HepG2 (cell line): ENCODE measurements around the gene SLC16A5. TPM values are rescaled to one million over a fixed set of nuclear protein-coding genes. Genes with fewer than 3 reads are reported as not detected.

Experiments
- AKNA ChIP-seq: sonication (generic); formaldehyde crosslinking; IDR thresholded peaks from 2 replicates; pipeline ENCODE4 v1.4.0; 2020; ENCODE audit warnings: missing genetic modification reagents, borderline replicate concordance
- CSRNP1 ChIP-seq: sonication (generic); formaldehyde crosslinking; IDR thresholded peaks from 2 replicates; pipeline ENCODE4 v1.8.1; 2023; ENCODE audit warnings: mild to moderate bottlenecking, missing genetic modification reagents
- ISL2 ChIP-seq: sonication (generic); formaldehyde crosslinking; IDR thresholded peaks from 2 replicates; pipeline ENCODE4 v1.5.0; 2020; ENCODE audit warnings: missing genetic modification reagents
- JARID2 ChIP-seq: sonication (generic); formaldehyde crosslinking; IDR thresholded peaks from 2 replicates; pipeline ENCODE4 v1.8.1; 2023; ENCODE audit warnings: missing genetic modification reagents, inconsistent platforms; ENCODE audit not compliant: insufficient replicate concordance
- KDM5B ChIP-seq: sonication (generic); formaldehyde crosslinking; IDR thresholded peaks from 2 replicates; pipeline ENCODE4 v1.4.0; 2020; ENCODE audit warnings: missing genetic modification reagents, mild to moderate bottlenecking, borderline replicate concordance
- KMT2B ChIP-seq: IDR thresholded peaks from 2 replicates; pipeline ENCODE4 v1.6.1; 2016; ENCODE audit warnings: missing genetic modification reagents, missing compliant biosample characterization
- MED8 ChIP-seq: sonication (generic); formaldehyde crosslinking; IDR thresholded peaks from 2 replicates; pipeline ENCODE4 v1.8.1; 2023; ENCODE audit warnings: mild to moderate bottlenecking, missing genetic modification reagents; ENCODE audit not compliant: insufficient replicate concordance
- NBN ChIP-seq: fragments of 450-650 bp; conservative IDR thresholded peaks from 2 replicates; pipeline ENCODE4 v1.6.1; 2017
- POLR2AphosphoS2 ChIP-seq: IDR thresholded peaks from 2 replicates; pipeline ENCODE4 v1.6.1; 2011; ENCODE audit warnings: low read depth, low read length, improper control_type of control experiment
- SALL1 ChIP-seq: sonication (generic); formaldehyde crosslinking; IDR thresholded peaks from 2 replicates; pipeline ENCODE4 v1.8.0; 2022; ENCODE audit warnings: mild to moderate bottlenecking, missing genetic modification reagents
- SMYD3 ChIP-seq: sonication (generic); formaldehyde crosslinking; IDR thresholded peaks from 2 replicates; pipeline ENCODE4 v1.8.1; 2023; ENCODE audit warnings: mild to moderate bottlenecking, missing genetic modification reagents
- STAT6 ChIP-seq: sonication (generic); formaldehyde crosslinking; IDR thresholded peaks from 2 replicates; pipeline ENCODE4 v1.4.0; 2020; ENCODE audit warnings: missing genetic modification reagents, mild to moderate bottlenecking, borderline replicate concordance
- TMF1 ChIP-seq: sonication (generic); formaldehyde crosslinking; IDR thresholded peaks from 2 replicates; pipeline ENCODE4 v1.8.1; 2022; ENCODE audit warnings: low read depth, missing genetic modification reagents
- ZNF280B ChIP-seq: sonication (generic); formaldehyde crosslinking; IDR thresholded peaks from 2 replicates; pipeline ENCODE4 v1.5.0; 2020; ENCODE audit warnings: missing genetic modification reagents, mild to moderate bottlenecking, borderline replicate concordance
- ZNF546 ChIP-seq: sonication (generic); formaldehyde crosslinking; conservative IDR thresholded peaks from 2 replicates; pipeline ENCODE4 v1.8.1; 2023; ENCODE audit warnings: mild to moderate bottlenecking, missing genetic modification reagents
- ZNF775 ChIP-seq: sonication (generic); formaldehyde crosslinking; IDR thresholded peaks from 2 replicates; pipeline ENCODE4 v1.4.0; 2020; ENCODE audit warnings: missing genetic modification reagents, mild to moderate bottlenecking, moderate library complexity, borderline replicate concordance
- ZNF781 ChIP-seq: sonication (generic); formaldehyde crosslinking; IDR thresholded peaks from 2 replicates; pipeline ENCODE4 v1.5.1; 2020; ENCODE audit warnings: borderline replicate concordance, mild to moderate bottlenecking, missing genetic modification reagents; ENCODE audit errors: not compliant biosample characterization
- polyA plus RNA-seq, 8 experiments: library from polyadenylated mRNA; depleted of rRNA in 3 of 8; stranded (reverse) in 7 of 8; unstranded in 1 of 8; fragments of >200 nt; fragmentation: Illumina TruSeq in 4 of 8; extraction: Trizol in 4 of 8; gene quantifications; 2 replicates each; pipeline versions ENCODE4 v1.2.1 to v1.2.3, GENCODE V29; 2011 to 2016; ENCODE audit warnings: low read depth in 4 of 8, missing spikeins in 1 of 8, mixed read lengths in 1 of 8; ENCODE audit not compliant: insufficient read depth in 1 of 8
- total RNA-seq, 5 experiments: library from RNA; depleted of rRNA; stranded (reverse); fragments of >200 nt; fragmentation: Illumina TruSeq; extraction: Trizol; gene quantifications; 2 replicates each; pipeline ENCODE4 v1.2.3, GENCODE V29; 2016; ENCODE audit warnings: low read depth in 1 of 5

SLC16A5 gene
- total and polyA plus RNA-seq, 2 of the 13 experiments (the other 11 are each of a cell fraction or from before 2014, with no cell fraction given) = 0.69 to 5.6 TPM

- no peak; the same call in 1 of the 2 replicates for TF ChIP-seq SMYD3 (CRISPR knock-in tag)
- TF ChIP-seq NBN = no peak
- no peak for TF ChIP-seq JARID2 (CRISPR knock-in tag)
- no peak for TF ChIP-seq MED8 (CRISPR knock-in tag)
- peak; percentile 77; the same call in 1 of the 2 replicates for TF ChIP-seq CSRNP1 (CRISPR knock-in tag)
- peak; percentile 96 for TF ChIP-seq SALL1 (CRISPR knock-in tag)
- no peak; the same call in 1 of the 2 replicates for TF ChIP-seq STAT6 (CRISPR knock-in tag)
- TF ChIP-seq ZNF781 (CRISPR knock-in tag) = no peak
- no peak for TF ChIP-seq AKNA (CRISPR knock-in tag)
- no peak for TF ChIP-seq POLR2AphosphoS2
- TF ChIP-seq KMT2B (CRISPR knock-in tag) = peak; percentile 72
- TF ChIP-seq KDM5B (CRISPR knock-in tag) = peak; percentile 97
- TF ChIP-seq ISL2 (CRISPR knock-in tag) = 0 out of 2 replicates have a peak, but pooled peaks have one; percentile 12
- TF ChIP-seq ZNF546 (CRISPR knock-in tag) = peak; percentile 86
- peak; percentile 94 for TF ChIP-seq TMF1 (CRISPR knock-in tag)
- no peak; the same call in 1 of the 2 replicates for TF ChIP-seq ZNF775 (CRISPR knock-in tag)
- TF ChIP-seq ZNF280B (CRISPR knock-in tag) = no peak; the same call in 1 of the 2 replicates
Observed at GRCh38 chr17:75131278-75132017, 43.7 kb downstream of the SLC16A5 start, which contains the start of gene NT5C (continued).
